GM12891 (cell line): ENCODE measurements around the gene TMEM258.

ENCODE experiments used
- DNase-seq: peaks from one replicate; pipeline ENCODE4 v3.0.0; 2011; ENCODE audit warnings: low spot score; ENCODE audit not compliant: insufficient read length
- FAIRE-seq: peaks from 2 replicates; lab custom pipeline; 2011; peaks lifted over from hg19 to GRCh38; lab: Jason Lieb, UNC
- PAX5 ChIP-seq: IDR thresholded peaks from 2 replicates; pipeline ENCODE4 v1.6.1; 2011; ENCODE audit warnings: low read length, moderate library complexity, mild to moderate bottlenecking; ENCODE audit not compliant: insufficient read depth, severe bottlenecking
- POLR2A ChIP-seq: IDR thresholded peaks from 2 replicates; pipeline ENCODE4 v1.6.1; 2011; ENCODE audit warnings: low read depth, low read length, control low read depth
- POLR2AphosphoS5 ChIP-seq: IDR thresholded peaks from 2 replicates; pipeline ENCODE4 v1.6.1; 2011; ENCODE audit warnings: low read depth, low read length, control low read depth
- POU2F2 ChIP-seq: IDR thresholded peaks from 2 replicates; pipeline ENCODE4 v1.6.1; 2011; ENCODE audit warnings: low read depth, mild to moderate bottlenecking, control low read depth, low read length, moderate library complexity
- SPI1 ChIP-seq: IDR thresholded peaks from 2 replicates; pipeline ENCODE4 v1.6.1; 2011; ENCODE audit warnings: low read depth, low read length, control low read depth
- TAF1 ChIP-seq: IDR thresholded peaks from 2 replicates; pipeline ENCODE4 v1.6.1; 2011; ENCODE audit warnings: low read depth, low read length, control low read depth

TMEM258 gene

DNA sequence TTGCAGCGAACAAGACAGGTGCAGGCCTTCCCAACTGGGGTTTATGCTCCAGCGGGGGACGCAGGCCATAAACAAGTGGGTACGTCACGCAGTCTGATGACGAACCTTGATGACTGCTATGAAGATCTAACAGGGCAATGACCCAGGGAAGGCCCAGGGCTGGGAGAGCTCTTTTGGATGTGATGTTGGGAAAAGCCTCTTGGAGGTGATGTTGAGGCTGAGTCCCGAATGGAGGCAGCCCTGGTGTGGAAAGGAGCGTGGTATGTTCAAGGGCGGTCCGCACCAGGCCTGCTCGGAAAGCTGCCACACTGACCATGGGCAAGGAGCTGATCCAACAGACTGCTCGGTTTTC lies 41.5 kb upstream of the TMEM258 start:
- TF ChIP-seq PAX5 = no peak
- no peak for TF ChIP-seq POLR2AphosphoS5
- TF ChIP-seq SPI1 = no peak
- no peak for TF ChIP-seq POU2F2
- TF ChIP-seq TAF1 = no peak
- DNase-seq (no peak), FAIRE-seq (peak; percentile 20)

DNA sequence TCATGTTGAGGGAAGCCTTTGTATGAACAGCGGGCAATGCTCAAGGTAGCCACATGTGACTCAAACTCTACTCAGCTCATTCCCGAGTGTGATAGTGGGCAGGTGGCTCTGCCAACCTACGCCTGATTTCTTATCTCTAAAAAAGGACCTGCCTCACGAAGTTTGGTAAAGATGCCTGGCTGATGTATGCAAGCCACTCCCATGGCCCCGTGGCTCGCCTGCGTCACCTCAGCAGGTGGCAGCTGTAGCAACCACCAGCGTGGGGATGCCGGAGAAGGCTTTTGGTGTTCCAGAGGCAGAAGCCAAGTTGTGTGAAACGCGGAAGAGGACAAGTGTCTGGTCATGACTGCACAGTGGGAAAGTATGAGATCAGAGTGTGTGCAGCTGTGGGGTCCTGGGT lies 41.1 kb upstream of the TMEM258 start:
- TF ChIP-seq POLR2A = no peak
- no peak for TF ChIP-seq POU2F2
- TF ChIP-seq SPI1 = no peak
- no peak for TF ChIP-seq TAF1
- TF ChIP-seq POLR2AphosphoS5 = no peak
- no peak for TF ChIP-seq PAX5
- DNase-seq (no peak), FAIRE-seq (no peak)

DNA sequence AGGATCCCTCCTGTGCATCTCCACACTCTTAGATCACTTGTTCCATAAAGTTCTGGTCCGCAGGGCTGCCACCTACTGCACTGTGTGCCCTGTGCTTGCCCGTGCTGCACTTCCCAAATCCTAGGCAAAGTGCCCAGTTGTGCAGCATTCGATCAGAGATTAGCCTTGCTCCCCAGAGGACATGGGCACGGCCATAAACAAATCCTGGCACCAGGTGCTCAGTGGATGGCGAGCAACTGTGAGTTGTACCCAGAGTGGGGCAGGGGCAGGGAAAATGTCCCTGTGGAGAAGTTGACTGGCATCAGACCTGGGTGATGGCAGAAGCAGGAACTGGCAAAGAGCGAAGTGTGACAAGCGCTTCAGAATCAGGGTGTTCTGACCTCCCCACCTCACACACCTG lies 40.4 kb upstream of the TMEM258 start:
- FAIRE-seq = no peak
- TF ChIP-seq POU2F2 (no peak), POLR2A (no peak), SPI1 (no peak), POLR2AphosphoS5 (no peak), TAF1 (no peak), PAX5 (no peak)
- no peak for DNase-seq

DNA sequence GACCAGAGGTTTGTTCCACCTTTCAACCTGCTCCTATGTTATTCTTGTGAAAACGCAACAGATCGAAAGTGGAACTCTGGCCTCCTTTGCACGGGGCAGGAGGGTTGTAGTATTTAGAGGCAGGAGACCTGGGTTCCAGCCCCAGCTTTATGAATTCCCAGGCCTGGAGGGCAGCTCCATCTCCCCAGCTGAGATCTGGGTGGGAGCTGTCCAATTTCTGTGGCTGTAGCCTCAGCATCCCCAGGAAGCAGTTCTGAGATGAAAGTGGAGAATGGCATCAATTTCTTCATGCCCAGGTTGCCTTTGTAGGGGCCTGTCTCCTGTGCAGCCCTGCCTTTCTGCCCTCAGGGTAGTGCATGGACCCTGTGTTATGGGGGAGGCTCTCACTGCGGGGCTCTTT lies 39.8 kb upstream of the TMEM258 start:
- DNase-seq (no peak), FAIRE-seq (no peak)
- TF ChIP-seq POLR2AphosphoS5 (no peak), SPI1 (no peak), PAX5 (no peak)

DNA sequence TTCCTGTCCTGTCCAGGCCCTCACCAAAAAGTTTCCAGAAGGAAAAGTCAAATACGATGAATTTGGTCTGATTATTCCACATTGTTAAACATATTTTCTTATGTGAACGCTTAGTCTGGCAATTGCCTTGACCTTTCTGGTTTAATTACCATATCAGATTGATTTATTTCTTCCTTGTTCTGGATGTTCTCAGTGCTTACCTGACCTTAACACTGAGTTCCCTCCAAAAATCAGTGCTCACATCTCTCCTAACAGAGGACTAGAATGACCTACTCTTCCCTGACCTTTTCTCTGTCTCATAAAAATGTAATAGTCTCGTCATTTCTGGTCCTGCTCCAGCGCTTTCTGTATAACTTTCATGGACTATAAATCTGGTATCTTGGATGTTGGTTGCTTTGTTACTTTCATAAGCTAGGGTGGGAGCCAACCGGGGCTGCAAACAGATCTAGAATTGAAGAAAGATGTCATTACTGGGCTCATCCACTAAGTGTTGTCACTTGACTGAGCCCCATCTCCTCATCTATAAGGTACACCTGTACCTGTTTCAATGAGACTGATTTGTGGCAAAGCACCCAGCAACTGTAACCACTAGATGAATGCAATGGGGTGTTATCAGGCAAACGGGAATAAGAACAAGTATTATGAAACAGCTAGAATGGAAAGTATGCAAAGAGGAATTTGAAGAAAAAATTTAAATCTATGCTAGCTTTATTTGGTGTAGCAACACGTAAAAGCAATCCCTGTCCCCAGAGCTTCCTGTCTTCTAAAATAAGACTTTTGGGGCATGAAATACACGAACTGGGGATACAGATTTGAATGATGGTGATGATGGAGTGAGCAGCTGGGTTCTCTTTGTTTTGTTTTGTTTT lies 38.1 kb upstream of the TMEM258 start:
- no peak for TF ChIP-seq POU2F2
- no peak for TF ChIP-seq SPI1
- no peak for TF ChIP-seq POLR2AphosphoS5
- no peak for TF ChIP-seq PAX5
- no peak for TF ChIP-seq POLR2A
- TF ChIP-seq TAF1 = no peak
- DNase-seq (no peak), FAIRE-seq (no peak)

DNA sequence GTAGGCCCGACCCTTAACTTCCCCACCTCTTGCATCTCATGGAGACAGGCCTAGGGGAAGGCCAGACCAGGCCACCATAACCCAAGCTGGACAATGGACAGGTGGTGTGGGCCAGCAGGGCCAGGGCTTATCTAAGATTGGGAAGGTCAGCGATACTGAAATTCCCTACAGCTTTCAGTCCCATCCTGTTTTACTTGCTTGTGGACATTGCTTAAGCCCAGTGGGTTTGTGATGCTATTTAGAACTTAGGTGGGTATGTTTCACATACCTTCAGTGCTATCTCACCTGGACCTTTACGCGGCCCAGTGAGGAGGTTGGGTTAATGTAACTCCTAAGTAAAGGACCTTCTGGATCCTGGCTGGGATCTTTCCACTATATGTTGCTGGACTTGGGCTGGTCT lies 37.4 kb upstream of the TMEM258 start:
- TF ChIP-seq PAX5 (no peak), POLR2AphosphoS5 (no peak), TAF1 (no peak), POLR2A (no peak)
- DNase-seq (no peak), FAIRE-seq (peak; percentile 33)

DNA sequence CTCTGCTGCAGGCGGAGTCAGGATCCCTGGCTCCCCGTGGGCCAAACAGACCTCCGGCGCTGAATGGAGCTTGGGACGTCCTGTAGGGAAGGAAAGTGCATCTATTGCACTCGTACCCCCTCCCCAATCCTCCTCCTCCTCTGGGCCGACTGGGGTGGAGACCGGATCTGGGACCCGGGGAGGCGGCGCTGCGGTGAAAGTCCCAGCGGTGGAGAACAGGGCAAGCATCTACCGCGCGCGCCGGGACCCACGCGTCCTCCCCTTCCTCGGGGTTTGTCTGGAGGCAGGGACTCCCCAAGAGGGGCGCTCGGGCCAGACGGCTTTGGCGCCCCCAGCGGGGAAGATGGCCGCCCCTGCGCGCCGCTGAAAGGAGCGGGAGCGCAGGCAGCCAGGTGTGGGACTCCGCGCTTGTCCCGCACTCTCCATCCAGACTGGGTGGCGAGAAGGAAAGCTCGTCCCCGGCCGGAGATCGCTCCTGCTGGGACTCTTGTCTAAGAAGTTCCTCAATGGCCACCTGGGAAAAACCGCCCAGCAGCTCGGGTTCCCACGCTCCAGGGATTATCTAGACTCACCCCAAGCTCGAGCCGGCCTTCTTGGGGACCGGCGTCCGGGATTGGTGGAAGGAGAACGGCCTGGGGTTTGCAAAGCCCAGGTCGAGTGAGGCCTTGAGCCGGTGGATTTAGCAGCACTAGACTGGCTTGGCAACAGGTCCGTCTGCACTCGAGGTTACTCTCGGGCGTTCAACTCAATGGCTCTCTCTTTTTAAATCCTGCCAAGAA lies 36.4 kb upstream of the TMEM258 start:
- TF ChIP-seq TAF1 (peak; percentile 52; the same call in 1 of the 2 replicates), POLR2A (peak; percentile 59), POLR2AphosphoS5 (no peak)
- FAIRE-seq (peak; percentile 76), DNase-seq (peak; percentile 61)

DNA sequence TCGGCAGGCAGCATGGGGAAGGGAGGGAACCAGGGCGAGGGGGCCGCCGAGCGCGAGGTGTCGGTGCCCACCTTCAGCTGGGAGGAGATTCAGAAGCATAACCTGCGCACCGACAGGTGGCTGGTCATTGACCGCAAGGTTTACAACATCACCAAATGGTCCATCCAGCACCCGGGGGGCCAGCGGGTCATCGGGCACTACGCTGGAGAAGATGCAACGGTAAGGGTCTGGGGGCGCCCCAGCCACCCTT lies 35.9 kb upstream of the TMEM258 start:
- FAIRE-seq = peak; percentile 71
- TF ChIP-seq POLR2A (no peak), SPI1 (no peak), POU2F2 (no peak)

DNA sequence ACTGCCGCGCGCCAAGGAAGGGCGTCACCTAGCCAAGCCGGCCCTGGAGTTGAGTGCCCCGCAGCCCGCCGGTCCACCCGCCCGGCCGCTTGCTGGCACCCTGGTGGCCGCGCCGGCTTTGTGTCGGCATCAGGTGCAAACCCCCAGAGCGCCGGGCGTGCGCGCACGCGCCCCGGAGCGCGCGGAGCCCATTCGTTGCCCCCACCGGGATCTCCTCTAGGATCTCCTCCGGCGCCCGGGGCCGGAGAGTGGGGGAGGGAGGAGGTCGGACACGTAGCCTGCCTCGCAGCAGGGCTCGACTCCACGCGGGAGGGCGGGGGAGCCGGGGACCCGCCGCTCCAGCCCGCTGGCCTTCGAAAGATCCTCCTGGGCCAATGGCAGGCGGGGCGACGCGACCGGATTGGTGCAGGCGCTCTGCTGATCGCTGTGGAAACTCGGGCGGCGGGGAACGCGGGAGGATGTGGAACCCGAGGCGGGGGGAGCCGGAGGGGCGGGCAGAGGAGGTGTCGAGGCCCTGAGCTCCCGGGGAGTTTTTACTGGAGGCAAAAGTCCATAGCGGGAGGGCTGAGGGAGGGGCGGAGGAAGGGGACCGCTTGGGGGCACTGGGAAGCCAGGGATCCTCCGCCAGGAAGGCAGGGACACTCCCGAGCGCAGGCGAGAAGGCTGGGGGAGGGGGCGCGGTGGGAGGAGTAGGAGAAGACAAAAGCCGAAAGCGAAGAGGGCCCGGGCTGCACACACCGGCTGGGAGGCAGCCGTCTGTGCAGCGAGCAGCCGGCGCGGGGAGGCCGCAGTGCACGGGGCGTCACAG lies 35.4 kb upstream of the TMEM258 start, which contains the start of gene FADS2:
Gene FADS2, plus strand, starts transcription at position 730 of the 808 bp plus-strand sequence. CDS start 91 bp downstream, outside the sequence.
- DNase-seq (peak; percentile 88), FAIRE-seq (peak; percentile 94)
- TF ChIP-seq POLR2A (peak; percentile 62), PAX5 (no peak), TAF1 (0 out of 2 replicates have a peak, but pooled peaks have one; percentile 32), SPI1 (no peak), POU2F2 (peak; percentile 29; the same call in 1 of the 2 replicates), POLR2AphosphoS5 (no peak)

More for the DNA sequence above, 35.9 kb upstream of the TMEM258 start:
- DNase-seq = no peak
